Esophagus muscularis mucosa (tissue), 4 donors: ENCODE data around the gene CCDC184. TPM values are rescaled to one million over a fixed set of nuclear protein-coding genes. Genes with fewer than 3 reads are reported as not detected.
A peak's percentile ranks its signal among the peaks of the same experiment; 100 is the strongest.

Source experiments
- DNase-seq: peaks from one replicate; pipeline ENCODE4 v3.0.0-alpha.2; 2017; ENCODE audit errors: extremely low spot score
- H3K27ac ChIP-seq, 4 donors: fragments of 200-600 bp; sonication (generic); replicated peaks in 1 of 4; 1 replicate in 3 of 4; 2 replicates in 1 of 4; pipeline ENCODE4 v1.5.1; 2016 to 2019; ENCODE audit warnings: mild to moderate bottlenecking in 1 of 4
- H3K27me3 ChIP-seq, 4 donors: fragments of 200-600 bp; sonication (generic); one replicate each; pipeline versions ENCODE4 v1.5.1 to v1.6.0; 2016 to 2019
- H3K36me3 ChIP-seq, 4 donors: fragments of 200-600 bp; sonication (generic); one replicate each; pipeline ENCODE4 v1.5.1; 2016 to 2019
- H3K4me1 ChIP-seq, 4 donors: fragments of 200-600 bp; sonication (generic); one replicate each; pipeline ENCODE4 v1.5.1; 2016 to 2019
- H3K4me3 ChIP-seq, 4 donors: fragments of 200-600 bp; sonication (generic); 1 replicate in 2 of 4; 2 replicates in 2 of 4; pipeline ENCODE4 v1.5.1; 2016 to 2019; ENCODE audit warnings: mild to moderate bottlenecking in 4 of 4, moderate library complexity in 1 of 4
- H3K9me3 ChIP-seq, 4 donors: fragments of 200-600 bp; sonication (generic); 1 replicate in 3 of 4; 2 replicates in 1 of 4; pipeline ENCODE4 v1.5.1; 2016 to 2019
- EP300 ChIP-seq: sonication (generic); formaldehyde crosslinking; IDR thresholded peaks from one replicate; pipeline ENCODE4 v1.6.1; 2017; ENCODE audit warnings: antibody characterized with exemption
- POLR2A ChIP-seq: fragments of 450-650 bp; IDR thresholded peaks from one replicate; pipeline ENCODE4 v1.6.1; 2017; ENCODE audit warnings: antibody characterized with exemption, moderate library complexity, mild to moderate bottlenecking, low read depth
- POLR2AphosphoS5 ChIP-seq, 2 donors: sonication (generic); formaldehyde crosslinking; IDR thresholded peaks; one replicate each; pipeline ENCODE4 v1.6.1; 2017; ENCODE audit warnings: antibody characterized with exemption in 2 of 2
- WGBS: methylation state at CpG from one replicate; pipeline ENCODE4 v1.1.5; 2018; 5-methylcytosine and 5-hydroxymethylcytosine counted together
- intact Hi-C: fragments of 100-400 bp; cut with DNase I; formaldehyde crosslinking; loops from one replicate; pipeline ENCODE4 v1.15.1; 2023
- total RNA-seq, 4 donors: library from RNA; depleted of rRNA; stranded (reverse); fragments of >200 nt; gene quantifications; one replicate each; pipeline versions ENCODE4 v1.1.0 to v1.2.1, GENCODE V29; 2016
- TF ChIP-seq, protein P1 (sequence below), 3 experiments: fragments of 200-600 bp in 2 of 3; fragments of 450-650 bp in 1 of 3; sonication (generic) in 2 of 3; IDR thresholded peaks; one replicate each; pipeline ENCODE4 v1.5.1; 2017 to 2019; ENCODE audit warnings: antibody characterized with exemption in 3 of 3, mild to moderate bottlenecking in 2 of 3, moderate library complexity in 1 of 3

CCDC184 gene
- total RNA-seq, 4 donors from 2014 or later = 0.66 to 2.5 (median 1.7) TPM

DNA sequence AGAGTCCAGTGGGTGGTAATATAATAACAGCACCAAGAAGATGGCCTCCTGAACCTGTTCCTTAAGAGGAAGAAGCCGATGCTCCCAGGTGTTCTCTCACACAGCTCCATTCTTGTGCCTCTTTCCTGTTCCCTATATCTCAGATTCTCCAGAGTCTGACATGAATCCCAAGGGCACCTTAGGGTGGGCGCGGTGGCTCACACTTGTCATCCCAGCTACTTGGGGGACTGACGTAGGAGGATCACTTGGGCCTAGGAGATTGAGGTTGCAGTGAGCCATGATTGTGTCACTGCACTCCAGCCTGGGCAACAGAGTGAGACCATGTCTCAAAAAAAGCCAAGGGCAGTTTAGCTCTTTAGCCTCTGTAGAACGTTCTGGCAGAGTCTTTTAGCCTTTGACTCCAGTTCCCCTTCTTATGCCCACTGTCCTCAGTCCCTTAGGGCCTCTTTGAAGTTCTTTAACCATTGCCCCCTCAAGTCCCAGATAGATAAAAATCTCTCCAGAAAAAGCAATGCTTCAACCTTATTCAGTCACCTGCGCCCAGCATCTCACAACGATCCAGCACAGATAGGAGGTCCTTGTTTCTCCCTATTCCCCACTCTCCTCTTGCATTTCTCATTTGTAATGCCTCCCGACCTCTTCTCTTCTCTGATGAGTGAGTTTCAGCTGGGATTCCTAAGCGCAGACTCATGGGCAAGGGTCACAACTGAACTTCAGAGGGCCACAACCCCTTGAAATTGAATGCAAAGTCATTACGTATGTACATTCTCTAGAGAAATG, 4.7 kb downstream of the CCDC184 start:
- no peak for TF ChIP-seq POLR2A
- no peak for TF ChIP-seq EP300
- Histone ChIP-seq H3K27me3 (peaks cover 0 to 37% (median 17%) of the 10 kb centered on the region in 4 donors), H3K4me3 (no peak overlapping the region), H3K4me1 (peaks cover 15 to 19% (median 18%) of the 10 kb centered on the region in 4 donors), H3K36me3 (no peaks in the 10 kb centered on the region), H3K9me3 (no peaks in the 10 kb centered on the region), H3K27ac (no peak overlapping the region)
- 88% methylated on average over 10 of the region's 10 CpGs for WGBS
- DNase-seq = peak; percentile 72
- intact Hi-C loops = no loop called here

DNA sequence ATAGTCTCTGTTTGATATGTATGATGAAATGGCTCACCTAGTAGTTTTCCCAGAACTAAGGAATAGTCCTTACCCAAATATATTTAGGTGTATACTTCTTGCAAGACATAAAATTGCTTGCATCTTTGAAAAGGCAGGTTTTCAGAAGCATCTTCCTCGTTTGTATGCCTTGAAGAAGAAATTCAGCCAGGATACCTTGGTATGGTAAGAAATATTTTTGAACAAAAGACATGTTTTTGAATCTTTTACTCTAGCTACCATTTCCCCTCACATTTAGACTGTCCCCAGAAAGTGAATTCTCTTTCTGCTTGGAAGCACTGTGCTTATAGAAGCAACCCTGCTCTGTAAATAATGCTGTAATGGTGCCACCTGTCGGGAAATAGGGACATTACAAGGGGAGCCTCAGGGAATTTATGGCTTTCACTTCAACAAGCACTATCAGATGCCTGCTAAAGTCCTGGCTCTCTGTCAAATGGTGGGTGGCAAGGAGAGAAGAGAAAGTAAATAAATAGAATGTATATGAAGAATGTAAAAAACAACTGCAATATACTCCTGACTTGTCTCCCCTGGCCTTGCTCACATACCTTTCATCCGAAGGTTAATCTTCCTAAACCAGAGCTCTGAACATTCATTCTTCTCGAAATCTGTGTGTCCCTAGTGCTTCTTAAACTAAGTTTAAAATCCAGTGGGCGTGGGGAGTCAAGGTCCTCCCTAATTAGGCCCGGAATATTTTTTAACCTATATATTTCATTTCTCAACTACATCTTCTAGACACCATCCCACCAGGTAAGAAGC, 6.1 kb downstream of the CCDC184 start:
- H3K27ac ChIP-seq = no peak overlapping the region
- intact Hi-C loops = no loop called here
- peaks cover 0 to 26% (median 4%) of the 10 kb centered on the region in 4 donors for H3K27me3 ChIP-seq
- no peaks in the 10 kb centered on the region for H3K36me3 ChIP-seq
- H3K4me3 ChIP-seq = no peak overlapping the region
- 40% methylated on average over 6 of the region's 6 CpGs for WGBS
- peak; percentile 92 for DNase-seq
- TF ChIP-seq, protein P1, sequence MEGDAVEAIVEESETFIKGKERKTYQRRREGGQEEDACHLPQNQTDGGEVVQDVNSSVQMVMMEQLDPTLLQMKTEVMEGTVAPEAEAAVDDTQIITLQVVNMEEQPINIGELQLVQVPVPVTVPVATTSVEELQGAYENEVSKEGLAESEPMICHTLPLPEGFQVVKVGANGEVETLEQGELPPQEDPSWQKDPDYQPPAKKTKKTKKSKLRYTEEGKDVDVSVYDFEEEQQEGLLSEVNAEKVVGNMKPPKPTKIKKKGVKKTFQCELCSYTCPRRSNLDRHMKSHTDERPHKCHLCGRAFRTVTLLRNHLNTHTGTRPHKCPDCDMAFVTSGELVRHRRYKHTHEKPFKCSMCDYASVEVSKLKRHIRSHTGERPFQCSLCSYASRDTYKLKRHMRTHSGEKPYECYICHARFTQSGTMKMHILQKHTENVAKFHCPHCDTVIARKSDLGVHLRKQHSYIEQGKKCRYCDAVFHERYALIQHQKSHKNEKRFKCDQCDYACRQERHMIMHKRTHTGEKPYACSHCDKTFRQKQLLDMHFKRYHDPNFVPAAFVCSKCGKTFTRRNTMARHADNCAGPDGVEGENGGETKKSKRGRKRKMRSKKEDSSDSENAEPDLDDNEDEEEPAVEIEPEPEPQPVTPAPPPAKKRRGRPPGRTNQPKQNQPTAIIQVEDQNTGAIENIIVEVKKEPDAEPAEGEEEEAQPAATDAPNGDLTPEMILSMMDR (IDR thresholded peaks at IDR 0.05) = peak; percentile 76 to 95 (median 80)
- TF ChIP-seq EP300 (no peak), POLR2A (no peak)
- H3K9me3 ChIP-seq = no peaks in the 10 kb centered on the region
- peaks cover 3 to 5% (median 4%) of the 10 kb centered on the region in 4 donors for H3K4me1 ChIP-seq

DNA sequence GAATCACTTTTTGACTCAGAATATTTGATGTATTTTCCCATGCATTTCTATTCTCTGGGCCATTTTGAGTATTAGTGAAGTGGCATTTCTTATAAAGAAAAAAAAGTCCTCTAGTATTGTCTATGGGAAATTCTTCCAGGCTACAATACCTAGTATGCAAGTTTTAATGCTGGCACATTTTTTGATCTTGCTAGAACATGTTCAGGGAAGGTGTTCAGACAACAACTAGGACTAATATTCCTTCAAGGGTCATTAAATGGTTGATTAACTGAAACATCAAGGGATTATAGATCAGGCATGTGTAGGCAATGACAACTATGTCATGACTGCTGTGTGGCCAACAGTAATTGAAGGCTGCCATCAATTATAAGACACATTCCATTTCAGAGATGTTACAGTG, 7.7 kb downstream of the CCDC184 start:
- H3K36me3 ChIP-seq = no peaks in the 10 kb centered on the region
- intact Hi-C loops = no loop called here
- no peak overlapping the region for H3K27ac ChIP-seq
- H3K4me3 ChIP-seq = no peak overlapping the region
- TF ChIP-seq EP300 = no peak
- TF ChIP-seq, protein P1 (IDR thresholded peaks at IDR 0.05) = no peak
- TF ChIP-seq POLR2A = no peak
- TF ChIP-seq POLR2AphosphoS5 (IDR thresholded peaks at IDR 0.05) = no peak
- H3K4me1 ChIP-seq = no peaks in the 10 kb centered on the region
- DNase-seq = no peak
- H3K27me3 ChIP-seq = peaks cover 0 to 10% (median 0%) of the 10 kb centered on the region in 4 donors
- H3K9me3 ChIP-seq = no peaks in the 10 kb centered on the region

DNA sequence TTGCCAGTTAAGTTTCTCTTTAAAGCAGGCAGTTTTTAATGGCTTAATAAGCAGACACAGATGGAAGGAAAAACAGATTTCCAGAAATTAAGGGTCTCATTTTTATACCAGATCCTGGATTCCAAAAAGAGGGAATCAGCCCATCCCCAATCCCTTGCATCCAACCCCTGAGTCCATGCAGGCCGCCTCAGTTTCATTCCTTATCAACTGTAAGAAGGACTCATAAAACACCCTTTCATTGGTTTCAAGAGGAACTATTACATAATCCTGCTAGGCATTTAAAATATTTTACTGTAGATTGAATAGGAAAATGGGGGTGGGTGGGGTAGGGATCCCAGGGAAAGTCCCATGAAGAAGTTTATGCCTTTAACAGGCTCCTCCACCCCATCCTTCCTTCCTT, 9.4 kb downstream of the CCDC184 start:
- peak; percentile 34 for DNase-seq
- intact Hi-C loops = no loop called here
- TF ChIP-seq POLR2AphosphoS5 (IDR thresholded peaks at IDR 0.05) = no peak
- TF ChIP-seq POLR2A = no peak
- TF ChIP-seq, protein P1 (IDR thresholded peaks at IDR 0.05) = no peak
- TF ChIP-seq EP300 = no peak
- 71% methylated on average over 1 of the region's 1 CpG for WGBS
- Histone ChIP-seq H3K4me3 (no peak overlapping the region), H3K36me3 (no peaks in the 10 kb centered on the region), H3K4me1 (peaks cover 6 to 9% (median 8%) of the 10 kb centered on the region in 4 donors), H3K9me3 (no peaks in the 10 kb centered on the region), H3K27me3 (peaks cover 0 to 7% (median 0%) of the 10 kb centered on the region in 4 donors), H3K27ac (no peak overlapping the region)

DNA sequence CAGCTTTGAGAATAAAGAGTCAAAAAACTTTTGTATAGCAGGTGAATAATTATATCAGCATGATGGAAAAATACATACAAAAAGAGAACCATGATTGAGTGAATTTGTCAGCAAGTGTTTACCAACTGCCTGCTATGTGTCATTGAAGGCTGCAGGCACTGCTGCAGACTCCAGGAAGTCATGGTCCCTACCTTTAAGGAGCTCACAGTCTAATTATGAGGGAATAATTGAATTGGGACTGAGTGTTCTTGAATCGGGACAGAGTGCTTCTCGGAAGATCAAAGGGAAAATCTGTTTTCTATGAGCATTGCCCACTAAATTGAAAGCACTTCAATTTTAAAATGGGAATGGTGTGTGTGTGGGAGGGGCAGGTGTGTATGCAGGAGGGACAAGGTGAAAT, 10.2 kb downstream of the CCDC184 start:
- peak; percentile 24 for DNase-seq
- Histone ChIP-seq H3K9me3 (no peaks in the 10 kb centered on the region), H3K4me1 (peaks cover 6 to 9% (median 8%) of the 10 kb centered on the region in 4 donors), H3K4me3 (no peak overlapping the region), H3K27me3 (peaks cover 0 to 7% (median 0%) of the 10 kb centered on the region in 4 donors), H3K27ac (no peak overlapping the region), H3K36me3 (no peaks in the 10 kb centered on the region)
- intact Hi-C loops = no loop called here
- WGBS = 79% methylated on average over 2 of the region's 2 CpGs
- TF ChIP-seq POLR2A = no peak
- TF ChIP-seq POLR2AphosphoS5 (IDR thresholded peaks at IDR 0.05) = no peak
- TF ChIP-seq EP300 = no peak
- TF ChIP-seq, protein P1 (IDR thresholded peaks at IDR 0.05) = no peak
